G401 (cell line): ENCODE results near the gene MTA1. TPM values are rescaled to one million over a fixed set of nuclear protein-coding genes. Genes with fewer than 3 reads are reported as not detected.

Source experiments
- DNase-seq: peaks from one replicate; pipeline ENCODE4 v3.0.0-alpha.2; 2015; ENCODE audit warnings: low spot score
- in situ Hi-C: cut with HindIII; loops from 2 replicates; pipeline ENCODE4 v1.10.0; 2016; ENCODE audit warnings: low sequenced_read_pairs, mixed read lengths
- total RNA-seq: library from RNA; depleted of rRNA; stranded (reverse); fragments of >200 nt; shearing (Covaris generic); gene quantifications from 2 replicates; pipeline ENCODE4 v1.2.3, GENCODE V29; 2014

MTA1 gene
- total RNA-seq, 1 experiment from 2014 or later = 55.1 TPM

DNA sequence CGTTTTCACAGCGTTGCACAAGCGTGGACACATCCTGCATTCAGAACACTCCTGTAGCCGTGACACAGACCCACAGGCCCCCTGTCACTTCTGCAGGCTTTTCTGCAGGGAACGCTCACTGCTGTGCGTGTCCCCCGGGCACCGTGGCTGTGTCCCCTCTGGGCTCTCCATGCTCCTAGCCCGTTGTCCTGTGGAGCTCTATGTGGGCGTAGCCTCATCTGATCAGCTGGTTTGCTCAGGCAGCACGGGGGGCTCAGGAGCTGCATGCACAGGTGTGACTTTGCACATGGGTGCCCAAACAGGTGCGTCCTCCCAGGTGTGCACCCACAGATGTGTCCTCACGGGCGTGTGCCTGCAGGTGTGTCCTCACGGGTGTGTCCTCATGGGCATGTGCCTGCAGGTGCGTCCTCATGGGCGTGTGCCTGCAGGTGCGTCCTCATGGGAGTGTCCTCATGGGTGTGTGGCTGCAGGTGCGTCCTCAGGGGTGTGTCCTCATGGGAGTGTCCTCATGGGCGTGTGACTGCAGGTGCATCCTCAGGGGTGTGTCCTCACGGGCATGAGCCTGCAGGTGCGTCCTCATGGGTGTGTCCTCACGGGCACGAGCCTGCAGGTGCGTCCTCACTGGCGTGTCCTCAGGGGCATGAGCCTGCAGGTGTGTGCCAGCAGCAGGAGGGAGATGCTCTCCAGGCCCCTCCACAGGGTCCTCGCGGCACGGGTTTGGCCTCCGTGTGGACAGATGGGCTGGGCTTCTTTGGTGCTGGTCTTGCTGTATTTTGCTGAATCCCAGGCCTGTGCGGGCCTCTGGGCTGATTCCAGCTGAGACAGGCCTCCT is 17.5 kb downstream of the MTA1 start:
- in situ Hi-C loops = no loop called here

DNA sequence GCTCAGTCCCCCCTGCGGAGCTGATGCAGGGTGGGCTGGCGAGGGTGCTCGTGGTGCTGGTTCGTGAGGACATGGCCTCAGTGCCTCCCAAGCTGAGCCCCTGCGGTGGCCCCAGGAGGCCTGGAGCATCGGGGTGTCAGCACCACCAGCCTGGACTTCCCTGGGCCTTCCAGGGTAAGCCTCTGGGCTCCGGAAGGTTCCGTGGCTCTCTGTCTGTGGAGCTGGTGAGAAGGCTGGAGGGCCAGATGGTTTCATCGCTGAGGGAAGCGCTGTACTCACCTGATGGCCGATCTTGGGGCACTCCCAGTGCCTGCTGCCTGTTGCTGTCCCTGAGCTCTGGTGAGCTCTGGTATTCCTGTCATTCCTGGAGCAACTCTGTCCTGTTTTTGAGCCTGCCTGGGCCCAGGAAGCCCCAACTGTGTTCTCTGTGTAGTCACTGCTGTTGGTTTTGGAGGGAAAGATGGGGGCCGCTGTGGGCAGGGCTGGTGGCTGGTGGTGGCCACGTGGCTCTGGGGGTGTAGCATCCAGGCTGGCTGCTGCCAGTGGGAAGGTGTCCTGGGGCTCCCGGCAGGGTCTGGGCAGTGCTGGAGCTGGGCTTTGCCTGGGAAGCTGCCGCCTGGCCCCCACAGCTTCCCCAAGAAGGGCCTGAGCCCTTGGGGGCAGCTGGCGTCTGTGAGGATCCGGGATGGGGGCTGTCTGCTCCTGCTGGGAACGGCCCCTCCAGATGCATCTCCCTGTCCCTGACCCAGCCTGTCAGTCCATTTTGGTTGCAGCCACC is 18.3 kb downstream of the MTA1 start:
- peak; percentile 51 for DNase-seq
- in situ Hi-C loops = no loop called here

More for the DNA sequence above, 17.5 kb downstream of the MTA1 start:
- DNase-seq = no peak

DNA sequence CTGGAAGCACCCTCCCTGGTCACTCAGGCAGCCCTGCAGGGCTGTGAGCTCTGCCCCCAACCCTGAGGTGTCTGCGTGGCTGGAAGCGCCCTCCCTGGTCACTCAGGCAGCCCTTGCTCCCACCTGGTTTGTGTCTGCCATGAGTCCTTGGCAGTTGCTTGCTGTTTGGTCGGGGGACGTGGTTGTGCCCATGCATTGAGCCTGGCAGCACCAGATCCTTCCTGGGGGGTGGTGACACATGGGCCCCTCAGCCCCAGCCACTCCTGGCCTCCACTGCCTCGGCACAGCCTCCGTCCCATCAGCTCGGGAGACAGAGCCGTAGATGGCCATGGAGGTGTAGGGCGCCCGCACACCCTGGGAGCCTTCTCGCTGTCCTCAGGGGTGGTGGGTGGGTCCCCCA is 19.6 kb downstream of the MTA1 start:
- in situ Hi-C loops = no loop called here
- DNase-seq = no peak

DNA sequence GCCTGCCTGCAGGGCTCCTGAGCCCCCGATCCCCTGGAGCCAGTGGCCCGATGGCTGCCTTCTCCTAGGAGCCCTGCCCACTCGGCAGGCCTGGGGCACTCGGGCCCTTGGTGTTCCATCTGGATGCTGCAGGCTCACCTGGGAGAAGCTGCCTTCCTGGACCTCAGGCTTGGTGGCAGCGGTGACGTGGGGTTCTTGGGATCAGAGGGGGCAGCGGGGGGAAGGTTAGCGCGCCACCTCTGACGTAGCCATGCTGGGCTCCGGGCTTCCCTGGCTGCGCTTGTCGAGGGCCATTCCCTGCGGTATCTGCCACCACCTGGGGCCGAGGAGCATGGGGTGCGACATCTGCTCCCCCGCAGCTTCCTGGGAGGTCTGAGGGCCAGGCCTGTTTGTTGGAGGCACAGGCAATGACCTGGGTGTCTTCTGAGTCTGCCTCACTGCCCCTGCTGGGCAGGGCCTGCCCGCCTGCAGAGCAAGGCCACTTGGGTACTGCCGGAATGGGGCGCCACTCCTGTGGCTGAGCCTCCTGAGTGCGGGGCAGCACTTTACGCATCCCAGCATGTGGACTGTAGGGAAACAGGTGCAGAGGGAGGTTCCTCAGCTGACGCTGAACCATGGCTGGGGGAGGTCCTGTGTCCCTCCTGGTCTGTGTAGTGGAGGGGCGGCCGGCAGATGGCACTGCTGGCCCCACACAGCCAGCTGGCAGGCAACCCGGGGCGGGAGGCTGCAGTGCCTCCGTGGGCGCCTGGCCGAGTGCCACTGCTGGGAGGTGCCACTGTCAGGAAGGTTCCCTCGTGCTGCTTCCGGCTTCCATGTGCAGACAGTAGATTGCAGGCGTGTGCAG is 20.3 kb downstream of the MTA1 start:
- in situ Hi-C loops = no loop called here
- DNase-seq = peak; percentile 71

DNA sequence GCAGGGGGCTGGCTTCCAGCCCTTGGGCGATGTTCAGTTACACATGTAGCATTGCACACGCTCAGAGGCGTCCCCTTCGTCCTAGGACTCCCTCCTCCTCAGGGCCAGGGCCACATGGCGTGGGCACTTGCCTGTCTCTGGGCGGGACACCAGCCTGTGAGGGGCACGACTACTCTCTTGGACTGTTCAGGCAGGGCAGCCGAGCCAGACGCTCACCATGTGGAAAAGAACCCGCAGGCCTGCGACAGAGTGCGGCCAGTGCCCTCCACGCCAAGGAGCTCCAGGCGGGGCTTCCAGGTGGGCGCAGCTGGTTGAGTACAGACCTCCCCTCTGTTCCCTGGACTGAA is 20.9 kb downstream of the MTA1 start:
- in situ Hi-C loops = no loop called here

DNA sequence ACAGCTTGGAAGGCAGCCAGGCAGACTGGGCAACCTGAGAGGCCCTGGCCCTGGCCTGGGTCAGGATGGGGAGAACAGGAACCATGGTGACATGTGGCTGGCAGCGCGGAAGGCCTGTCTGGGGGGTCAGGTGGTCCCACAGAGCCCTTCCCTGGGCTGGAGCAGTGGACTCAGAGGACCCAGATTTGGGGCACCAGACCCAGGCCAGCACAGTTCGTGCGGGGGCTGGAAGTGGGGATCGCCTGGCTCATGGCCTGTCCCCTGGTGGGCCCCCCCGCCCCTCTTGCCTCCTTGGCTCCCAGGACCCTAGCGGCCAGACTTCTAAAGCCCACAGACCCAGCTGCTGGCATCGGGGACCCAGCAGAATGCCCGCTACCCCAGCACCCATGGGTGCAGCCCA is 21.4 kb downstream of the MTA1 start:
- no peak for DNase-seq
- in situ Hi-C loops = no loop called here

More for the DNA sequence above, 20.9 kb downstream of the MTA1 start:
- no peak for DNase-seq

DNA sequence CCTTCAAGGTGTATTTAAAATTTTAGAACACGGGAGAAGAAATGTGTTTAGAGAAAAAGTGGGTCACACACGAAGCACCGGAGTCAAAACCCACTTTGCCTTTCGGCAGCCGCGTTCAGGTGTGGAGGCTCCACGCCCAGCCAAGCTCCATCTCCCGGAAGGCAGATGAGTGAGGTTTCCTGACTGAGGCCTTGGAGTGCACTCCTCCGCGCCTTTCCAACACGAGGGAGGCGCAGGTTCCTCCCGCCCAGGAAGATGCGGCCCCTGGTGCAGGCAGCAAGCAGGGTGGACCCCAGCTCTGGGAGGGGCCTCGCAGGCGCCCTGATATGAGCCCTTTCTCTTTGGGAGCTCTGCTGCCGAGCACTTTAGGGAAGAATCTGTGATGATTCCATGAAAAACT is 22.5 kb downstream of the MTA1 start:
- in situ Hi-C loops = no loop called here
- DNase-seq = no peak

DNA sequence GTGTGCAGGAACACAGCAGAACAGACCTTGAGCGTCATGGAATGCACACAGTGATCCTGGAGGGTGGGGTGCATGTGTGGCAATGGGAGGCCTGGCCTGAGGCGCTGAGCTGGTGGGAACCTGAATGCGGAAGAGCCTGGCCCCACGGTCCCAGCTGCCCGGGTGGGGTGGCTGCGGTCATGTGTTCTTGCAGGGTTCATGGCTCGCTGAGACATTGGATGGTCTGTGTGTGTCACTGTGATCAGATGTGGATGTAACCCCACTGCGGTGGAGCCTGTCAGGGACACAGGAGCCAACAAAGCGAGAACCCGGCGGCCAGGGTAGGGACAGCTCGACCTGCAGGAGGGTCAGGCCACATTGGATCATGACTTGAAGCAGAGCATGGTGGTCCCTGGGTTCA is 23.2 kb downstream of the MTA1 start:
- in situ Hi-C loops = no loop called here

DNA sequence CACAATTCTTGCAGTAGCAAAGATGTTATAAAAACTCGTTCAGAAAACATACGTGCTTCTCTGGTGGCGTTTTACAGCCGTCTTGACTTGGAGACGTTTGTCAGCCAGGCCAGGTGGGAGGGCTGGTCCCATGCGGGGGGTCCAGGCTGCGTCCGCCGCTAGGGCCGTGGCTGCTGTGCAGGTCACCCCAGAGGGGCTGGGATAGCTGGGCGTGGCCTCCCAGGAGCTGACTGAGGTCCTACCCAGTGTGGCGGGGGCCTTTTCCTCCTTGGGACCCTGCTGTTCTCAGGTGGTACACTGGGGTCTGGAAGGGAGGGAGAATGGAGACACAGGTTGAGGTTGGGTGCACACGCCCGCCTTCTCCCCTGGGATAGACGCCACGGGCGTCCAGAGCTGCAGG is 25.2 kb downstream of the MTA1 start:
- in situ Hi-C loops = no loop called here
- no peak for DNase-seq

More for the DNA sequence above, 23.2 kb downstream of the MTA1 start:
- no peak for DNase-seq

DNA sequence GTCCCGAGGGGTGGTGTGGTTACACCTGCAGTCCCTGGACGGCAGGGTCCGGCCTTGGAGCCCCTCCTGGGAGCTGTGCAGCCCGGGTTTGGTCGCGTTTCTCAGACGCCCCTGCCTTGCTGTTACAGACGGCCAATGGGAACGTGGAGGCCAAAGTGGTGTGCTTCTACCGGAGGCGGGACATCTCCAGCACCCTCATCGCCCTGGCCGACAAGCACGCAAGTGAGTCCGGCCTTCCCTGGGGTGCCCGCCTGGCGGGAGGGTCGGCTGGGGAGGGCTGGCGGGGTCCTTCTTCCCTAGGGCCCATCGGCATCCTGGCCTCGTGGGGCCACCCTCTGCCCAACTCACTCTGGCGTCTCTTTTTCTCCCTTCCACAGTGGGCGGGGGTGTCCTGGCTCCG is 25.7 kb downstream of the MTA1 start:
- DNase-seq = no peak
- in situ Hi-C loops = no loop called here

DNA sequence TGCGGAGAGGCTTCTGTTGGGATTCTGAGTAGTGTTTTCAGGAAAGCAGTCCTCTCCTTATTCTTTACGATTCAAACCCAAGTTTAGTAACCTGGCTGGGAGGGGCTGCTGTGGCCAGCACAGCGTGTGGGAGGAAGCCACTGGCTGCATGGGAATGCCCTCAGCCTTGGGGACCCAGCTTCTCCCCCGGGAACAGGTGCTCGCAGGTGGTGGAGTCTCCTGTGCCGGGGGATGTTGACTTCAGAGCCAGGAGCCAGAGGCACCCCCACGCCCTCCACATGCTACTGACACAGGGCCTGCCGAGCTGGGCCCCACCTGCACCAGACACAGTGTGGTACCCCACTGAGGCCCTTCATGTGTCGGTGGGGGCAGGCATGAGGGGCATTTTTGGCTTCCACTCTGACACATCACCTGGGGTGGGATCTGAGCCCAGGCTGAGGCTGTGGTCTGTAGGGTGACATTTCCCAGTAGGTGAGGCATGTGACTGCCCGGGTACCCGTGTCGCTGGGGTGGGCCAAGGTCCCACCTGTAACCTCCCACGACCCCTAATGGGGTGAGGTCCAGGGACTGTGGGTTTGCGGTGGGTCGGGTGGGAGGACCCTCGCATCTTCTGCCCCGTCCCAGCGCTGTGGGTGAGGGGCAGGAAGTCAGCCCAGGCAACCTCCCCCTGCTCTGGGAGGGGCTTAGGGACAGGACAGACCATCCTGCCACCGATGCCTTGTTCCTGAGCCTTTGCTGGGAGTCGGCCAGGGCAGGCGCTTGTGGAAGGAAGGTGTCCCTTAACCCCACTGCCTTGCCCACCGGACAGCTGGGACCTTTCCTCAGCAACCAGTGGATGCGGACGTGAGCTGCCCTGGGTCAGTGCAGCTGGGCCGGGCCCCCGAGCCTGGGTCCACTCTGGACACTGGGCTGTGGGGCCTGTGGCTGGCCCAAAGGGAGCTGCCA is 26.5 kb downstream of the MTA1 start:
- in situ Hi-C loops = no loop called here
- DNase-seq = no peak

DNA sequence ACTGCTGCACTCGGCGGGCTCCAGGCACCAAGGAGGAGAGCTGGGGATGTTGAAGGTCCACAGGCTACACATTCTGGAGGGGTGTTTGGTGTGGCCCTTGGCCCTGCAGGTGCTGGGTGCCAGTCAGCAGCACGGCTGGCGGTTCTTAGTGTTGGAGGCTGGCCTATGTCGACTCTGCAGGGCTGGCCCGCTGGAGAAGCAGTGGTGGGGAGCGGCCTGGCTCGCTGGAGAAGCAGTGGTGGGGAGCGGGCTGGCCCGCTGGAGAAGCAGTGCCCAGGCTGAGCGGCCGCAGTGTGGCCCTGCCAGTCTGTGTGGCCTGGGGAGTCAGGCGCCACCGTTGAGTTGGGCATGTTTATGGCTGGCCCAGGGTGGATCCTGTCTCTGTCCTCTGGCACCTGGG is 27.3 kb downstream of the MTA1 start:
- in situ Hi-C loops = no loop called here
- DNase-seq = no peak

DNA sequence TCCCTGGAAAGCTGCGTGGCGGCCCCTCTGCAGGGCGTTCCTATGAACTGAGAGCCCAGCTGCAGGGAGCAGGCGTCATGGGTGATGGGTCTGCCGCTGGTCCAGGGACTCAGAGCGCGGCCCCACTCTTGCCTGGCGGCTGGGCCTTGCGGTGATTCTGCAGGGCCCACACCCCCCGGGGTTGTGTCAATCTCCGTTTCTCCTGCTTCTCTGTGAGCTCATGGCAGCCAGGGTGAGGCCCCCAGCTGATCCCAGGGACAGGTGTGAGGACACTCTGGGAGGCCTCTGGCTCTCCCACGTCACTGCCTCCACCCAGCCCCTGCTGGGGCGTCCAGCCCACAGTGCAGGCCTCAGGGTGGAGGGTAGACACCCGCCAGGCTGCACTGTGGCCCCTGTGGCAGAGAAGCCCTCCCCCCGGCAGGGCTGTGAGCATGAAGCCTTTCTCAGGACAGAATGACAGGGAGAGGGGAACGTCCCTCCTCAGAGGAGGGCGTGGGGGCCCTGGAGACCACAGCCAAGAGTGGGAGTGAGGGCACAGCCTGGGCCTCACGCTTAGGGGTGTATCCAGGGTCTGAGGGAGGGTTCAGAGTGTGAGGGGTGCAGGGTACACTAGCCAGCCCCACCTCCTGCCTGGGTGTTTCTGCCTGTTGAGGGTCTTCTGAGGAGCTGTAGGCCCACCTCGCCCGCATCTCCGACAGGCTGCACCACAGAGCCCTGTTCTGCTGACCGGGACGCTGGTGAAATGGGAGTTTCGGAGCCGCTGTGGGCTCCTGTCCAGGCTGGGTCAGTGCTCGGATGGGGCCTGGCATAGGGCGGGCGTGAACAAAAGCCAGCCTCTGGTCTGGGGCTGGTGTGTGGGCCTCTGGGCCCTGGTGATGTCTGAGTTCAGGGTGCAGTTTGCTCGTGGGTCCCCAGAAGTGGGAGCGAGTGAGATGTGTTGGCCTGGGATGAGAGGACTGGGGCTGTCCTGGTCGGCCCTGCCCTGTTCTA is 28.3 kb downstream of the MTA1 start:
- DNase-seq = no peak
- in situ Hi-C loops = no loop called here

DNA sequence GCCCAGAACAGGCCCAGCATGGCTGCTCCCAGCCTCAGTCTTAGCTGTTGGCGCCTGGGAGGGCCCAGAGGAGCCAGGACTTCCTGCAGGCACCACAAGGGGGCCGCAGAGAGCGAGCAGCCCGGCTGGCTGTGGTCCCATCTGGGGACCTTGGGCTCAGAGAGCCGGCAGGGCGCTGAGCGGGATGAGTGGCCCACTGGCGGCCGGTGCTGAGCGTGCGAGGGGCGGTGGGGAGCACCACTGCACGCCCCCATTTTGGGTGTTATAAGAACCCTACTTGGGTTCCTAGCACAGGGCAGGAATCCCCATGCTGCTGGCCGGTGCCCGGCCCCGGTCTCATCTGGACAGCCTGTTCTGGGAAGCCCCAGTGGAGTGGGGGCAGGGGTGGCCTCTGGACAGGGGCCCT is 29.1 kb downstream of the MTA1 start:
- DNase-seq = peak; percentile 66
- in situ Hi-C loops = no loop called here

DNA sequence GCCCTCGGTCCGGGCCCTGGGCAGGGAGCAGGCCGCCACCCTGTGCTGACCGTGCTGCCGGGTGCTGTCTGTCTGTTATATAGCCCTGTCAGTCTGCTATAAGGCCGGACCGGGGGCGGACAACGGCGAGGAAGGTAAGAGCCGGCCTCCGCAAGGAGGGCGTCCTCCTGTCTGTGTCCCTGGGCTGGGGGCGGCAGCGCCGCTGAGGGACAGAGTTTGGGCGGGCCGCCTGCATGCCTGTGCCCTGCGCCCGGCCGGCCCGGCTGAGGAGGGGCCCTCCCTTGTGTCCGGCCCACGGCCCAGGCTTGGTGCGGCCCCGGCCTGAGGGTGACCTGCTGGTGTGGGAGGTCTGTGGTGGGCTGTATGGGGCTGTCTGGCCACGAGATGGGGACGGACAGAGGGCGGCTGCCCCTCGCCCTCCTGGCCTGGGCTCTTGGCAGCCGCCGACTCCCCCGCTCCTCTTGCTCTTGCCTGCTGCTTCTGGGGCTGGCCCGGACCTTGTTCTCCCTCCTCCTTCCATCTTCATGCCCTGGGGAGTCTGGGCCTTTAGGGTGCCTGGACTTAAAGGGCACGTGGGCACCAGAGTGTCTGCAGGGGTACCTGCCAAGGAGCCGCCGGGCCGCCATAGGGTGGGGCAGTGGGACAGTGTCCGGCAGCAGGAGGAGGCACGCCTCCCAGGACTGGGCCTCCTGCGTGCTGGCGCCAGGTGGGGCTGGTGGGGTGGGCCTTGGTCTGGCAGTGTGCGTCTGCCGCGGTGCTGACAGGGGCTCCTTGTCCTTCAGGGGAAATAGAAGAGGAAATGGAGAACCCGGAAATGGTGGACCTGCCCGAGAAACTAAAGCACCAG is 29.9 kb downstream of the MTA1 start:
- in situ Hi-C loops = no loop called here
- no peak for DNase-seq

DNA sequence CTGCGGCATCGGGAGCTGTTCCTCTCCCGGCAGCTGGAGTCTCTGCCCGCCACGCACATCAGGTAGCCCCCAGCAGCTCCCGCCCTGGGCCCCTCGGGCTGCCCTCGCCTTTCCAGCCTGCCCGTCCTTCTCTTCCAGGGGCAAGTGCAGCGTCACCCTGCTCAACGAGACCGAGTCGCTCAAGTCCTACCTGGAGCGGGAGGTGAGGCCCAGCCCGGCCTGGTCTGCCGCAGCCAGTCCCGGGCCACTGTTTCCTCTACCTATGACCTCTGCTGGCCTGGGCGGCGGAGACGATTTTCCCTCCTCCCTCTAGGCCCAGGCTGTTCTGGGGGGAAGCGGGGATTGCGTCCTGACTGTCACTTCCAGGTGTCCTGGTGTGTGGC is 30.5 kb downstream of the MTA1 start:
- in situ Hi-C loops = no loop called here
- DNase-seq = no peak
